ENCODE results near the gene FAM186B. TPM values are rescaled to one million over a fixed set of nuclear protein-coding genes. Genes with fewer than 3 reads are reported as not detected.

Gene FAM186B
- total and polyA plus RNA-seq, 2 donors (not counting 1 experiment from before 2014, with no cell fraction given) = 0.10 to 0.33 TPM

- Histone ChIP-seq H4K20me1 (ENCODE audit: control insufficient read depth, extremely low read depth, insufficient read depth, low read length) (no peaks in the 10 kb centered on the region), H3K27me3 (ENCODE audit: control insufficient read depth, insufficient read depth, low read length) (peaks cover 1% of the 10 kb centered on the region), H3K4me2 (ENCODE audit: extremely low read depth, insufficient read depth, low read length) (no peak overlapping the region), H3K4me1 (ENCODE audit: control insufficient read depth, extremely low read depth, insufficient read depth, low read length) (no peaks in the 10 kb centered on the region), H3K9me3 (ENCODE audit: control insufficient read depth, insufficient read depth, low read depth, low read length) (no peaks in the 10 kb centered on the region), H3K36me3 (ENCODE audit: control insufficient read depth, insufficient read depth, low read length) (peaks cover 18% of the 10 kb centered on the region), H3K9ac (ENCODE audit: insufficient read depth, low read length) (no peak overlapping the region), H2AFZ (ENCODE audit: low read length) (no peak overlapping the region), H3K27ac (ENCODE audit: insufficient read depth, low read length) (no peak overlapping the region), H3K79me2 (ENCODE audit: control insufficient read depth, insufficient read depth, low read length) (no peaks in the 10 kb centered on the region), H3K4me3 (replicated peaks in 1 of 4; ENCODE audit: control extremely low read depth in 1 of 4, insufficient read depth in 1 of 4, low read depth in 3 of 4, low read length in 4 of 4) (no peak overlapping the region)
- no peak for TF ChIP-seq EZH2 (IDR thresholded peaks at IDR 0.05; ENCODE audit: low read length, missing control alignments)
- no peak for TF ChIP-seq CTCF (conservative IDR thresholded peaks at IDR 0.05 in 1 of 2, IDR thresholded peaks at IDR 0.05 in 1 of 2; ENCODE audit: low read depth in 1 of 2, low read length in 2 of 2)
- DNase-seq (ENCODE audit: low read depth in 2 of 2) = no peak
These were observed 48.1 kb downstream of the FAM186B start for GRCh38 chr12:49557187-49557916.

DNA sequence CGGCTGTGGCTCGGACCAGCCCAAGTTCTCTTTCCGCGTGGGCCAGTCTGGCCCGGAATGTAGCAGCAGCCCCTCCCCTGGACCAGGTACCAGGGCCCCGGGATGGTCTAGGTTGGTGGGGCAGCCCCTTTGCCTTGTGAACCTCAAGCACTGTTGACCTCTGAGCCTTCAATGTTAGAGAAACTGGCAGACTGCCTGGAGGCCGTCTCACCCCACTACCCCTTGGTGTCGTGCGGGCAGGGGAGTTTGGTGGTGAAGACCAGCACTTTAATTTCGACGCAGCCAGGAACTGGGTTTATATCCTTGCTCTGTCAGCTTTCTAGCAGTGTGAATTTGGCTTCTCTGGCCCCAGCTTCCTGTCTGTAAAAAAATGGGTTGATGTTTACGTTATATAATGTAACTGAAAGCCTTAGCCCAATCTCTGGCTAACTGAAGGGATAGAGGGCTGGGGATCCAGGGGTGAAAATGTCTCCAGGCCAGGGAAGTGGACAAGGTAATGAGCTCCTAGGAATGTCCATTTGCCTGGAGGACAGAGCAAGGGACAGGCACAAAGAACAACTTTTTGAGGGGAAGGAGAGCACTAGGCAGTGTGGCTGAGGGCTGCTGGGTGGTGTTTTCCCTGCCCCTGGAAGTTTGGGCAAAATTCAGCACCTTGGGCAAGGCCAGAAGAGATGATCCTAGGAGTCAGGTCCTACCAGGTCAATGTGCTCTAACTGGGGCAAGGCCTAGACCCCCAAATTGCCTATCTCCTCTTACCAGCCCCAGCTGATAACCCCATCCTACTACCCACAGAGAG, 48.9 kb downstream of the FAM186B start:
- peaks cover 9% of the 10 kb centered on the region for H3K27me3 ChIP-seq (ENCODE audit: control insufficient read depth, insufficient read depth, low read length)
- H3K79me2 ChIP-seq (ENCODE audit: control insufficient read depth, insufficient read depth, low read length) = no peaks in the 10 kb centered on the region
- TF ChIP-seq EZH2 (IDR thresholded peaks at IDR 0.05; ENCODE audit: low read length, missing control alignments) = no peak
- TF ChIP-seq CTCF (conservative IDR thresholded peaks at IDR 0.05 in 1 of 2, IDR thresholded peaks at IDR 0.05 in 1 of 2; ENCODE audit: low read depth in 1 of 2, low read length in 2 of 2) = no peak
- no peaks in the 10 kb centered on the region for H4K20me1 ChIP-seq (ENCODE audit: control insufficient read depth, extremely low read depth, insufficient read depth, low read length)
- H3K4me2 ChIP-seq (ENCODE audit: extremely low read depth, insufficient read depth, low read length) = no peak overlapping the region
- peaks cover 15% of the 10 kb centered on the region for H3K36me3 ChIP-seq (ENCODE audit: control insufficient read depth, insufficient read depth, low read length)
- no peak for DNase-seq (ENCODE audit: low read depth in 2 of 2)
- H3K4me1 ChIP-seq (ENCODE audit: control insufficient read depth, extremely low read depth, insufficient read depth, low read length) = no peaks in the 10 kb centered on the region
- H3K27ac ChIP-seq (ENCODE audit: insufficient read depth, low read length) = no peak overlapping the region
- no peaks in the 10 kb centered on the region for H3K9me3 ChIP-seq (ENCODE audit: control insufficient read depth, insufficient read depth, low read depth, low read length)
- H2AFZ ChIP-seq (ENCODE audit: low read length) = no peak overlapping the region
- no peak overlapping the region for H3K9ac ChIP-seq (ENCODE audit: insufficient read depth, low read length)
- no peak overlapping the region for H3K4me3 ChIP-seq (replicated peaks in 1 of 4; ENCODE audit: control extremely low read depth in 1 of 4, insufficient read depth in 1 of 4, low read depth in 3 of 4, low read length in 4 of 4)

DNA sequence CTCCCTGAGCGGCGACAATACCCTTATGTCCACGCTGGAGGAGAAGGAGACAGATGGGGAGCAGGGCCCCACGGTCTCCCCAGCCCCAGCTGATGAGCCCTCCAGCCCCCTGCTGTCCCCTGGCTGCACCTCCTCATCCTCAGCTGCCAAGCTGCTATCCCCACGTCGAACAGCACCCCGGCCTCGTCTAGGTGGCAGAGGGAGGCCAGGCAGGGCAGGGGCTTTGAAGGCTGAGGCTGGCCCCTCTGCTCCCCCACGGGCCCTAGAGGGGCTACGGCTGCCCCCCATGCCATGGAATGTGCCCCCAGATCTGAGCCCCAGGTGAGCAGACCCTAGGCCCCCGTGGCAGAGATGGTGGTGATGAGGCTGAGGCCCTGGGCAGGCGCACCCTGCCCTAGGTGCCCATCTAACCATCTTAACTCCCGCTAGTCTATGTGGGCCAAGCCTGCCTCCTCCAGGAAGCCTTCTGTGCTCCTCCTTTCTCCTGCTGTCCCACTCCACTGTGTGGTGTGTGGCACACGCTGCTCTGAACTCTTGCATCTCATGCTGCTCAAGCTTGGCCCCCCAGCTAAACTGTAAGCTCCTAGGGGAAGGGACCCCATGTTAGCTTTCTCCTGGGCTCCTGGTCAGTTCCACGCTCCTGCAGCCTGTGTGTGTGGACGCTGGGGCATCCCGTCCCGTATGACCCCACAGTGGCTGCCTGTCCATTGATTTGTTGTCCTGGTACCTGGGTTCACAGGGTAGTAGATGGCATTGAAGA, 49.6 kb downstream of the FAM186B start:
- Histone ChIP-seq H4K20me1 (ENCODE audit: control insufficient read depth, extremely low read depth, insufficient read depth, low read length) (no peaks in the 10 kb centered on the region), H3K9me3 (ENCODE audit: control insufficient read depth, insufficient read depth, low read depth, low read length) (no peaks in the 10 kb centered on the region)

More for the DNA sequence above, 49.6 kb downstream of the FAM186B start:
- Histone ChIP-seq H3K79me2 (ENCODE audit: control insufficient read depth, insufficient read depth, low read length) (no peaks in the 10 kb centered on the region), H3K9ac (ENCODE audit: insufficient read depth, low read length) (no peak overlapping the region), H3K27ac (ENCODE audit: insufficient read depth, low read length) (no peak overlapping the region), H3K4me3 (replicated peaks in 1 of 4; ENCODE audit: control extremely low read depth in 1 of 4, insufficient read depth in 1 of 4, low read depth in 3 of 4, low read length in 4 of 4) (no peak overlapping the region), H3K4me2 (ENCODE audit: extremely low read depth, insufficient read depth, low read length) (no peak overlapping the region), H3K27me3 (ENCODE audit: control insufficient read depth, insufficient read depth, low read length) (peaks cover 11% of the 10 kb centered on the region), H2AFZ (ENCODE audit: low read length) (no peak overlapping the region), H3K36me3 (ENCODE audit: control insufficient read depth, insufficient read depth, low read length) (peaks cover 15% of the 10 kb centered on the region), H3K4me1 (ENCODE audit: control insufficient read depth, extremely low read depth, insufficient read depth, low read length) (no peaks in the 10 kb centered on the region)
- no peak for DNase-seq (ENCODE audit: low read depth in 2 of 2)
- no peak for TF ChIP-seq EZH2 (IDR thresholded peaks at IDR 0.05; ENCODE audit: low read length, missing control alignments)
- TF ChIP-seq CTCF (conservative IDR thresholded peaks at IDR 0.05 in 1 of 2, IDR thresholded peaks at IDR 0.05 in 1 of 2; ENCODE audit: low read depth in 1 of 2, low read length in 2 of 2) = no peak

Data from fibroblast of lung (primary cell).